NCI-H526 treated with DMSO at 0.1 percent for 48 hours (cell line): ENCODE measurements around the gene GPR37L1.
"Not testable (repeated sequence)": the region's sequence is repeated elsewhere in the genome, so short reads cannot be mapped to it uniquely, and the experiment has no call there.

Experiments
- DNase-seq: peaks from one replicate; lab custom pipeline; 2025; lab: John Stamatoyannopoulos, UW

The GPR37L1 gene

DNA sequence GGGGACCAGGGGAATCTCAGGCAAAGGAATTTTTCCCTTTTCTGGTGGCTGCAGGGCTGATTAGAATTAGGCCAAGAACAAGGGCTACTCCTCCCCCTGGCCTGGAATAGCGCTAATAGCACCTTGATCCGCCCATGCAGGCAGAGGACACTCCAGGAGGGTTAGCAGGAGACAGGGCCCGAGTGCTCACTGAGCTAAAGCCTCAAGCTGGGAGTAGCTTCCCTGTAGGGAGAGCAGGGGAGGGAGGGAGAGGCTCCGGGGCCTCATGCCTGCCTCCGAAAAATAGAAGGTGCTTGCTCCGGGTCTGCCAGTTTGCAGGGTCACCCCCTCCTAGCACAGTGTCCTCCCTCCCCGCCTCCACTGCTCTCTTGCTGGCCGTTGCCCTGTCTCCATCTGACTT, 33.9 kb downstream of the GPR37L1 start:
- no peak for DNase-seq

DNA sequence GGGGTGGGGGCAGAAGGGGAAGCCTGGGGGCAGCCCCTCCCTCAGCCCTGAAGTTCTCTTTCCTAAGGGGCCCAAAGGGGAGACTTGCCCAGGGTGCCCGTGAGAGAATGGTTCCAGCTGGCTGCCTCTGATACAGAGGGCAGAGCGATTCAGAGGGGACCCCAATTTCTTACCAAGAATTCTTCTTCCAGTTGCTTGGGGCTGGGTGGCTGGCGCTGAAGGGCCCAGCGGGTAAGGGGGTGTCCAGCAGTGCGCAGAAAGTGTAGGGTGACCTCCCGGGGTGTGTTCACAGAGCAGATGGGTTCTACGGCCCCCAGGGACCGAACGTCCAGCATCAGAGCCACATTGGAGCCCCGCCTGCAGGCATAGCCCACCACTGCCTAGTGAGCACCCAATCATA, 35.2 kb downstream of the GPR37L1 start:
- no peak for DNase-seq

DNA sequence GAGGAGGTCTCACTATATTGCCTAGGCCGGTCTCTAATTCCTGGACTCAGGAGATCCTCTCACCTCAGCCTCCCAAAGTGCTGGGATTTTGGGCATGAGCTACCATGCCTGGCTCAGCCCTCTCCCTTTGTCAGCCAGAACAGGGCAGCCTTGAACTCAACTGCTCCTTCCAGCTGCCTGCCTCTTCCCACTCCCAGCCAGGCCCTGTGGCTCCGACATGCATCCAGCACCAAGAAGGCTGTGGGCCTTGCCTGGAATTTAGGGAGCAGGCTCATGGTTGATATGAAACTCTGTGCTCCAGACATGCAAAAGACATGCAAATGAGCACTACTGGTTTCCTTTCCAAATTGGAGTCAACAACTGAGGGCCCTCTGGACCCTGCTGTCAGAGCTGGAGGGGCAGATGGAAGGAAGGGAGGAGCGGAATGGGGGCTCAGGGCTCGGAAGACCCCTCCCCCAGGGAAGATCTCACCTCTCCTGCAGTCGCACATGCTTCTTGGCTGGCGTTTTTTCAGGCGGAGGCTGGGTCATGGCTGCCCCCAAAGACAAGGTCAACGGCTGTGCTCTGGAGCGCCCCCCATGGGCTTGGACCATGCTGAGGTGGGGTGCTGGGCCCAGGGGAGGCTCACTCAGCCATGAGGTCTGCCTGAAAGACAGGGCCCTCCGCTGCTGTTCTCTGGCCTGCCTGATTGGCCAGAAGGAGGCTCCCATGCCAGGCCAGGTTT, 36.3 kb downstream of the GPR37L1 start:
- peak; percentile 80 for DNase-seq

DNA sequence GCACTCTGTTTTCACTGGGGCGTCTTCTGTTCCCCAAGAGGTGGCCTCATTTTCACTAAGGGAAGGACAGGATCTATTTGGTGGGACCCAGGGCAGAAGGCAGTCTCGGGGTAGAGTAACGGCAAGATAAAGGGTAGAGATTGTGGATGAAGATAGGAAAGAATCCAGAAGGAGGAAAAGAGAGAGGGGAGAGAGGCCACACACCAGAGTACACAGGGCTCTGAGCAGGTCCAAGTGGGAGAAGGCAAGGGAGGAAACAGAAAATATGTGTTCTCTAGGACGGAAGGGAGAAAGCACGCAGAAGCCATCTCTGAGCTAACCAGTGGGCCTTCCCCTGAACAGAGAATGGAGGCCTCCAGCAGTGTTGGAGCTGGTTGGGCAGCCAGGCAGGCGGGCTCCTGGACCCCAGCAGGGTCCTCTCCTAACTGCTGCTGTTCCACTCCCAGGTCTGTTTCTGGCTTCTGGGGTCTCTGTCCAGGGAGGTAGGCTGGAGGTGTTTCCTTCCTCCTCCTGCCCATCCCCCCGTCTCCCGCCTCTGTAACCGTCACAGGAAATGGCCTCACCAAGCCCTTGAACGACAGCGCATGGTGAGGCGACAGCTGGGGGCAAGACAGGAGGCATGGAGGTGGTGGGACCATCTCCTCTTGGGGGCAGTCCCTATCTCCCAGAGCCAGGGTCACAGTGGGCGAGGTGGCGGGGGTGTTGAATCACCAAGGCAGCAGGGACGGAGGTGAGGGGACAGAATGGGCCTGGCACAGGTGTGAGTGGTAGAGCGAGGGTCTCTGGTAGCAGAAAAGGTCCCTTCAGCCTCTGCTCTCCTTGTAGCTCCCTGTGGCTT, 37.0 kb downstream of the GPR37L1 start:
- DNase-seq = no peak

DNA sequence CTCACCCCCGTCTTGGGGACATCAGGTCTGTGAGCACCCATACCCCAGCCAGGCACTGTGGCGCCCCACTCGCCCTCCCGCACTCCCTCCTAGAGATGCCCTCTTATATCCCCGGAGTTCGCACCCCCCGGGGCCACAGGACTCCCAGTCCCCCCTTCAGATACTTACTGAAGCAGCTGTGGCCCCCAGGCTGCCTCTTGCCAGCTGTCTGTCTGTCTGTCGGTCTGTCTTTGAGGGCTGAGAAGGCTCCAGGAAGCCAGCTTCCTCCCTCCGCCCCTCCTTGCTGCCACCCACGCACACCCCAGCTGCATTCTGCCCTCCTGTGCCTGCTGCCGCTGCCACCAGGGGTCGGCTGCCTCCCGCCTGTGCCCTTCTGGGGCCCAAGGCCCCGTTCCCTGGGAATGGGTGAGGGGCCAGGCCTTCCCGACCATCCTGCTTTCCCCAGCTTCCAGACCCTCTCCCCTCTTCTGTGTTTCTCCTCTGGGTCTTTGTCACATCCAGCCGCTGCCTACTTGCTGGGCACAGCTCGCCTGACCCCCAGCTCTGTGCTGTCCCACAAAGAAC, 37.7 kb downstream of the GPR37L1 start, which contains the start of gene PTPN7:
TSS of gene PTPN7 (minus strand) at position 226 of the 564 bp plus-strand sequence. CDS start 1,200 bp downstream, outside the sequence.
- no peak for DNase-seq

DNA sequence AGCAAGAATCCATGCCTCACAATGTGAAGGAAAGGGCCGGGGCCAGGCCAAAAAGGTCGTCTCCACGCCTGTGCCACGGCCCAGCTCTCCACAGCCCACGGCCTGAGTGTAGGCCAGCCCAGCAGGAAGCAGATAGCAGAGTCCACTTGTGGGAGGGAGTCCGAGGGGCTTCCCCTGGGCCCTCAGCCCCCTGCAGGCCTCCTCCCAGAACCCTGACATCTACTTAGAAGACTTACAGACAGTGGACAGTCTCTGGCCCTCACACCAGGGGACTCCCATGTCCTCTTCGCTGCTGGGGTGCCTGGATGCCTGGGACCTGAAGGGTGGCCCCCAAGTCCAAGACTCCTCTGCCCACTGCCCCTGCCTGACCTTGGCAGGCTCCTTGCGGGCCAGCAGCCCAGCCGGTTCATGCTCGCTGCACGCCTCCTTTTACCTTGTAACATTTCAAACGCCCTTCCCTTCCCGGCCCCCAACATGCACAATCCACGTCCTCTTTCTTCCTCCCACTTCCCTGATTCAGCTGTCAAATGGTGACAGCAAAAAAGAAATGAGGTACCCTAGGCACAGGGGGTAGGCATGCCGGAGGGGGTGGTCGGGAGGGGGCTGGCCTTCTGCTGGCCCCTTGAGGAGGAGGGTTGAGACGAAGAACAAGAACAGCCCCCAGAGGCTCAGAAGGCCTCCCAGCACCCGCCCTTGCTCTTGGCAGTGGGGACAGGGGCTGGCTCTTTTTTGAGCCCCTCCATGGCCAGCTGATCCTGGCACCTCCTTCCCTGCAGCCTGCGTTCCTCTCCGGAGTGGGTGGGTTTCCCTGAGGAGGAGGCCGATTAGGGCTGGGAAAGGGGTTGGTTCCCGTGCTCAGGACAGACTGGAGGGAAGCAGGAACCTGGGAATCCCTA, 38.7 kb downstream of the GPR37L1 start:
- DNase-seq = no peak

DNA sequence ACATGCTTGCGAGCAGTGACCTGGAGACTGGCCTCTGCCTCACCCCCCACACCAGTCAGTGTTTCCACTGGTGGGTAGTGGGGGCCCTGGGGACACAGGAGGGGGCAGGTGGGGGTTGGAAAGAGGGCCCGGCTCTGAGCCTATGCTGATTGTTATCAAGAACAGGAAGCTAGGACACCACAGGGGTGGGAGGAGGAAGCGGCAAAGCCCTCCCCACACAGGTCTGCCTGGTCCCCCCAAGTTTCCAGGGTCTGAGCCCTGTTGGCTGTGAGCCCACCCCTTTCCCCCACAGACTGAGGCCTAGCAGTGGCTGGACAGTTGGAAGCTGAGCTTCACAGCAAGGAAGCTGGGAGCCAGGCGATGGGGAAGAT, 39.3 kb downstream of the GPR37L1 start:
- DNase-seq = no peak

DNA sequence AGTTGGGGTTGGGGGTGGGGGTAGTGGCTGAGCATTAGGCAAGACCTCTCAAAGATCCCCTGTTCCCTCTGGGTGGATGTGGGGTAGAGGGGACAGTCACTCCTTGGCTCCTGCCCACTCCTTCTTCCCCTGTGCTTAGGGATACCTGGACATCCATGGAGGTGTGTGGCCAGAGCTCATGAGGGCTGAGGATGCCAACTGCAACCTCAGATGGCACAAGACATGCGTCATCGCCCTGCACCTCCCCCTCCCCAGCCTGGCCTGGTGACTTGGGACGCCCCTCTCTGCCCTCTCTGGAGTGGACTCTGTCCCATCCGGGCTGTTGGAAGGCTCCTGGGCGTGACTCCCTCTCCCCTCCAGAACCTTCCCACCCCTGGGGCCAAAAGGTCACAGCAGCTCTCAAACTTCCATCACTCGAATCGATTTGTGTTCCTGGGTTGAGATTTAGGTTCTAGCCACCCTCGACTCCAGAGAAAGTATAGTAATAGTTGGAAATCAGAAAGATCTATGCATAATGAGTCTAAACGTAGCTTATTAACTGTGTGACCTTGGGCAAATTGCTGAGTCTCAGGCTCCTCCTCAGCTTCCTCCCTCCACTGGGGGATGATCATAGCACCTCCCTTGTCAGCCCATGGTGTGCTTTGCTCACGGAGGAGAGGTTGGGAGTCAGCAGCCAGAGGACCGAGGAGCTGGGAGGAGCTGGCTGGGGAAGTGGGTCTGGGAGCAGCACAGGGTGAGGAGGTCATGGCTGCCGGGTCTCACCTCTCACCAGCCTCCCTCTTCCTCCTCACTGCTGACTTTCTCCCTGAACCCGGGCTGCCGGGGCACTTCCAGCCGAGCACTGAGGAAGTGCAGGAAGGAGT, 39.9 kb downstream of the GPR37L1 start:
- no peak for DNase-seq

DNA sequence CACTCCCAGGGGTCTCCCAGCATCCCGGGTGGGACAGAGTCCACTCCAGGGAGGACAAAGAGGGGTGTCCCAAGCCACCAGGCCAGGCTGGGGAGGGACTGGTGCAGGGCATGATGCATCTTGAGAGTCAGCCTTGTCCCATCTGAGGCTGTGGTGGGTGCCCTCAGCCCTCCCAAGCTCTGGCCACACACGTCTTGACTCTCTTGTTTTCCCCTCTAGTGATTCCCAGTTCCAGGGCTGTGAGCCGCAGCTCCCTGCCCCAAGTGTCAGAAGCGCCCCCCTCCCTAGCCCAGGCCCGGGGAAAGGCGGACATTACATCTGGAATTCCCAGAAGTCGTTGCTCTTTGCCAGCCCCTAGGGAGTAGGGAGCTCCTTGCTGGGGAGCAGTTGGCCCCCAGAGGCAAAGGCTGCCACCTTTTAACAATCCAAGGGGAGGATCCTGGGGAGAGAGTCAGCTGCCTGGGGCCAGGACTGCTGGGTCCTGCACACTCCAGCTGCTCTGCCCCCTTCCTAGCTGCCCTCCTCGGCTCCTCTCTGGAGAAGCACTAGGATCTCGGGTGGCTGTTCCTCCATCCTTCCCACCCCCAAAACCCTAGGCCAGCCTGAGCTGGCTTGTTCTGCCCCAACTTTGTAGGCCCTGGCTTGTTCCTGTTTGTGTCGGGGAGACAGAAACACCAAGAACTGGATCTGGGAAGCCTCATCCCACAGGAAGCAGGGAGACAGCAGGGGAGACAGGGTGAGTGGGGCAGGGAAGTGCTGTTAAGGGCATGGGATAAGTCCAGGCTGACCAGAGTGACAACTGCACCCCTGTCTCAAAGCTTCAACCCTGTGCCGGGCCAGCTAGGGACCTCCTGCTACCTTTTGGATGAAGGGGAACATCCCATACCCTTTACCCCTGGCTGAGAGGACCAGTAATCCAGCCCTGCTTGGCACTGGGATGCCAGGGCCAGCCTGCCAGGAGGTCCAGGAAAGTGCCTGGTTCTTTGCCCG, 40.9 kb downstream of the GPR37L1 start:
- DNase-seq = no peak

DNA sequence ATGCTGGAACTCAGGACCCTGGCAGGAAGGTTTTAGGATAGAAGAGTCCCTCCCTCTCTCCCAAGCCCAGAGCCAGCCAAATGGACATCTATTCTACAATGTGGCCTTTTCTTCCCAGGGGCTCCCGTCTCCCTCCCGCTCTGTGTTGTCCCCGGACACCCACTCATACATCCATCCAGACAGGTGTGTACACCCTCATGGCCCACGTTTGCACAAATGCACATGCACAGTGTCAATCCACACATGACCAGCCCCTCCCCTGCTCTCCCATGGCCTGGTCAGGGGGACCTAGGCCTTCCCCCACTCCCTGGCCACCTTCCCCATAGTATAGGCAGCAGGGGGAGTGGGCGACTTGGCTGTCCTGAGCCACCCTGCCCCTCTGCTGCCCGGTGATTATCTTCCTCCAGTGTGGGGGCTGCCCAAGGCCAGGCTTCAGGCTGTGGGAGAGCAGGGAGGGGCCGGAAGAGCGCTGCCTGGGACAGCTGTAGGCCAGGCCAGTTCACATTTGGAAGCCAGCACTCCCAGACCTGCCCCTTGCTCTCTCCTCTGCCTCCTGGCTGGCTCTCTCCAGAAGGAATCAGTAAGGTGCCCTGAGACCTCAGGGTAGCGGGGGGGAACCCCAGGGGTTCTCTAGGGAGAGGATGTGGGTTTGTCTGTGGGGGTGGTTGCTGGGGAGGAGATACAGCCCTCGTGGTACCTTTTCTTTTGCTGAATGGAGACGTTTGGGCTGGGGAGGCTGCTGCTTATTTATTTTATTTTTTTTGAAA, 41.7 kb downstream of the GPR37L1 start:
- DNase-seq = no peak

DNA sequence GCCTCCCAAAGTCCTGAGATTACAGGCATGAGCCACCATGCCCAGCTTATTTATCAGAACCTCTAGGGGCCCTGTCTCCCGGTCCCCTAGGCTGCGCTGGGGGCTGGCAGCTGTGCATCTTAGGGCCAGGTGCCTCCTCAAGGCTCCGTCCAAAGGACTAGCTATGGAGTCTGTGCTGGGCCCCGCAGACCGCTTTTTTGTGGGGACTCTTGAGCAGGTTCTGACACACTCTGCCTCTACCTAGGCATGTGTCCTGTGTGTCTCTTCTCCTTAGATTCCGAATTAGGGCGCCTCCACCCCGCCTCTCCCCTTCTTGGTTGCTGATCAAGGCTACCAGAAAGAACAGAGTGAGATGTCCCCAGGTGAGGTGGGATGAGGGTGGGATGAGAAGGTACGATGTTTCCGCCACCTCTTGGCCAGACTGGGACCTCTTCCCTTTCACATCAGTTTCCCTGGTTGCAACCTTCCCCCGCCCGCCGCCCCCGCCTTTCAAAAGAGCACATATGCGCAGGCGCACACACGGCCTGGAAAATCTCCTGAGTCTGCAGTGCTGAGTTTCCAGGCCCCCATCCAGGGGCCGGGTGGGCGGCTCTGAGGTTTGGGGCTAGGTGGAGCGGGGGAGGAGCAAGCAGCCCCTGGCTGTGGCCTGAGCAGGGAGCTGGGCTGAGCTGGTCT, 42.7 kb downstream of the GPR37L1 start:
- DNase-seq = no peak

DNA sequence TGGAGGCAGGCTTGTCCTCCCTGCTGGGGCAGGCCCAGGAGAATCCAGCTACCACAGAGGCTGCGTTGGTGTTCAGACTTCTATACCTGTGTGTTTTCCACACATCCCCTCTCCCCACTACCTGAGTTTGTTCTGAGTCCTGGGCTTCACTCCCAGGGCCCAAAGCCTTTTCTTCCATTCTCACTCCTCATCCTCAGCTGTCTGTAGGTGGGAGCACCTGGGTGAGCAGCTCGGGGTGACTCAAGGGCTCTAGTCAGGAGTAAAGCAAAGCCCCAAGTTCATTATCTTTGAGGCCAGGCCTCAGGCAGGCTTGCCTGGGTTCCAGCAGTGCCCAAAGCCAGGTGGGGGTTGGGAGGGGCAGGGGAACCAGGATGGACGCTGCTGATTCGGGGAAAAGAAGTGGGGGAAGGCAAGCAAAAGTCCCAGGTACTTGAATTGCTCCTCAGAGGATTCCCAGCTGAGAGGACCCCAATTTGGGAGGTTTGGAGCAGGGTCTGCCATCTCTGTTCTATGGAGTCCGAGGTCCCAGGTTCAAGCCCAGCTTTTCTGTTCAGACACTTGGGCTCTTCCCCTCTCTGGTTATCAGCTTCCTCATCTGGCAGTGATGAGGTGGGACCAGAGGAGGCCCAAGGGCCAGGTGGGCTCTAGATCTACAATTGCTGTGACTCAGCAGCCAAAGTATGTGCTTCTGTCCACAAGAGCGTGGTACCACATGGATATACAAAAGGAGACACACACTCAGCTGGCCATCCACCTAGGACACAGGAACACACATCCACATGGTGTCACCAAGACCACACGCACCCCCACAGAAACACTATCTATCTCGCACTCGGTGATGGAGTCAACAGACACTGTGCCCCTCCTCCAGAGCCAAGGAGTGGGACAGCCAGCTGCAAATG, 43.5 kb downstream of the GPR37L1 start:
- no peak for DNase-seq

DNA sequence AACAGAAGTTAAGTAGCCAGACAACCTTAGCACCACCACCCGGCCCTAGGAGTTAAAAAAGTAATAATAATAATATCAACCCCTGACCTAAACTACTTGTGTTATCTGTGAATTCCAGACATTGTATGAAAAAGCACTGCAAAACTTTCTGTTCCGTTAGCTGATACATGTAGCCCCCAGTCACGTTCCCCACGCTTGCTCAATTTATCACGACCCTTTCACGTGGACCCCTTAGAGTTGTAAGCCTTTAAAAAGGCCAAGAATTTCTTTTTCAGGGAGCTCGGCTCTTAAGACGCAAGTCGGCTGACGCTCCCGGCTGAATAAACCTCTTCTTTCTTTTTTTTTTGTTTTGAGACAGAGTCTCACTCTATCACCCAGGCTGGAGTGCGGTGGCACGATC, 44.3 kb downstream of the GPR37L1 start:
- not testable (repeated sequence) for DNase-seq

DNA sequence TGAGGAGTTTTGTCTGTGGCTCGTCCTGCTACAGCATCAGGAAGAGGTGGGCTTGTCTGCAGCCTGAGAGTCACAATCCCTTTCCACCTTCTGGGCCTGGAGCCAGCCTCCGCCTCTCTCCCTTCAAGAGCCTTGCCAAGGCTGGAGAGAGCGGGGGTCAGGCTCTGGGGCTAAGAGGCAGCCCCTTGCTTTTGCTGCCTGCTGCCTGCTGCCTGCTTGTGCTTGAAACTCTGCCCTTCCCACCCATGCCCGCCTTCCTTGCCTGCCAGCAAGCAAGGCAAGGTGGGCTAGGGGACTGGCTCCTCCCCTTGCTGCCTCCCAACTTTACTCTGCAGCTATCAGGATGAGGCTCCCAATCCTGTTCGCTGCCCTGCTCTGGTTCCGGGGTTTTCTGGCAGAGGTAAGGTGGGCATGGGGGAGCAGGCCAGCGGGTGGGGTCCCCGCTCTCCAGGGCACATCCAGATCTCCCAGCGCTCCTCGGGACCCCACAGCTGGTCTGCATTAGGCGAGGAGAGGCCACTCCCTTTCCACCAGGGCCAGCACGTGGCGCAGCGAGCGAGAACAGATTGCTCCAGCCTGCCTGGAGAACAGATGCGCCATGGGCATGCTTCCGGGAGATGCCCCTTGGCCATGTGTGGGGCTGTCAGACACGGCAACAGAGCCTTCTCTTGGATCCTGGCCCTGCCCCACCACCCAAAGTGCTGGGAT, 45.1 kb downstream of the GPR37L1 start:
- no peak for DNase-seq

DNA sequence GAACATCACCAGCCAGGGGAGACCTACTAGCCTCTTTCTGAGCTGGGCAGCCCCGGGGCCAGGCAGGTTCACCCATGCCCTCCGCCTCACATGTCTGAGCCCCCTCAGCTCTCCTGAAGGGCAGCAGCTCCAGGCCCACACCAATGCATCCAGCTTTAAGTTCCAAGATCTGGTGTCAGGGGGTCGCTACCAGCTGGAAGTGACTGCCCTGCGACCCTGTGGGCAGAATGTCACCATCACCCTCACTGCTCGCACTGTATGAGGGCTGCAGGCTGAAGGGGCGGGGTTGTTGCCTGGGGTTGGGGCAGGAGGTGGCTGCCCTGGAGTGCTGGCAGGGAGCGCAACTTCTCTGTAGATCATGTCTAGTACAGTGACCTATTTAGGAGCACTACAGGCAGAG, 46.1 kb downstream of the GPR37L1 start:
- DNase-seq = no peak

DNA sequence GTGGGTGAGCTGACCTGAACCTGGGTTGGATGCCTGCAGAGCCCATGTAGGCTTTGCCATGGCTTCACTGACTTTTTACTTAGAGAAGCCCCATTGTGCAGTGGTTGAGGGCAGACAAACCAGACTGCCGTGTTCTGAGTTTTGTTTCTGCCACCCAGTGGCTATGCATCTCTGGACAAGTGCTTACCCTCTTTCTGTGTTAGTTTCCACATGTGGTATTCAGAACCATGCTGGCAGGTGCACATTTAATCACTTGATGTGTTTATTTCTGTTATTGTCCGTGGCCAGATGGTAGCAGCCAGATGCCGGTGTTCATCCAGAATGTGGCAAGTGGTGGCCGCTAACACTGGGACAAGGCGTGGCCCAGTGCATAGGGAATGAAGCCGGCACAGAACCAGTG, 48.0 kb downstream of the GPR37L1 start:
- peak; percentile 8 for DNase-seq
